Measurements from ENCODE around the gene PSMB7. TPM values are rescaled to one million over a fixed set of nuclear protein-coding genes. Genes with fewer than 3 reads are reported as not detected.

Gene PSMB7
- 447 and 507 TPM in 2 replicates for total RNA-seq (2014; rRNA removed; shearing (Covaris generic))

GRCh38 chr9:124415102-124415851 lies at the start of gene PSMB7:
Gene PSMB7 (minus strand): TSS chr9:124415442. CDS start chr9:124415425, 17 bp downstream.
- peak; percentile 95 for DNase-seq (ENCODE audit: low spot score)

- no peak for DNase-seq (ENCODE audit: low spot score)
Measured at GRCh38 chr9:124462739-124463138, 47.5 kb upstream of the PSMB7 start.

GRCh38 chr9:124458441-124458840 lies 43.2 kb upstream of the PSMB7 start:
- no peak for DNase-seq (ENCODE audit: low spot score)

GRCh38 chr9:124457887-124458431 lies 42.7 kb upstream of the PSMB7 start:
- DNase-seq (ENCODE audit: low spot score) = no peak

GRCh38 chr9:124457079-124457886 lies 42.0 kb upstream of the PSMB7 start:
- DNase-seq (ENCODE audit: low spot score) = no peak

GRCh38 chr9:124456341-124457078 lies 41.3 kb upstream of the PSMB7 start:
- no peak for DNase-seq (ENCODE audit: low spot score)

DNA sequence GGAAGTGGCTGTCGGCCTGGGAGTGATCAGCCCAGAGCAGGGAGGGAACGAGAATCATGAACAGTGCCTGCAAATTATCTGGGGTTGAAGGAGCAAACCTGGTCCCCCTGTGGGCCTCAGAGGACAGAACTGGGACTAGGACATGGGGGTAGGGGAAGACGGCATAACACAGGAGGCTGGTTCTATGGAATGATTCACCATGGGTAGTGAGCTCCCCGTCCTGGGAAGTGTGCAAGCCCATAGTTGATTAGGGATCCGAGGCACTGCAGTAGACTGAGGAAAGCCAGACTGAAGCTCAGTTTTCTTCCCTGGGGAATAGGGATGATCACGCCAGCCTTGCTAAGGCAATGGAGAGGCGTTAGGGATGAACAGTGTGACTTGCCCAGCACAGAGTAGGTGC lies 40.6 kb upstream of the PSMB7 start:
- DNase-seq (ENCODE audit: low spot score) = no peak

DNA sequence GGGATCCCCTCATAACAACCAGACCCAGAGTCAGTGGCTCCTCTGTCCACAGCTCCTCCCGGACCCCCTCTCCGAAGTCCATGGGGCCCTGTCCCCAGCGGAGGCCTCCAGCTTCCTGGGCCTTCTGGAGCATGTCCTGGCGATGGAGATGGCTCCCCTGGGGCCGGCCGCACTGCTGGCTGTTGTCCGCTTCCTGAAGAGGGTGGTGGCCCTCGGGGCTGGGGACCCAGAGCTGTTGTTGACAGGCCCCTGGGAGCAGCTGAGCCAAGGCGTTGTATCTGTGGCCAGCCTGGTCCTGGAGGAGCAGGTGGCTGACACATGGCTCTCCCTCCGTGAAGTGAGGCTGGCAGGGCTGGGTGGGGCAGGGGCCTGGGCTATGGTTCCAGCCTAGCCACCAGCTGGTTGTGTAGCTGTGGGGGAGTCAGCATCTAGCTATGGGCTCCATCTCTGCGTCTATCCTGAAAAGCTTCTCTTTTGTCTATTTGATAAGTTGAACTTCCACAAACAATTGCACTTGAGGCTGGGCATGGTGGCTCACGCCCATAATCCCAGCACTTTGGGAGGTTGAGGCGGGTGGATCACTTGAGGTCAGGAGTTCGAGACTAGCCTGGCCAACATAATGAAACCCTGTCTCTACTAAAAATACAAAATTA lies 39.7 kb upstream of the PSMB7 start:
- DNase-seq (ENCODE audit: low spot score) = no peak

- no peak for DNase-seq (ENCODE audit: low spot score)
Measured at GRCh38 chr9:124454296-124454695, 39.1 kb upstream of the PSMB7 start.

DNA sequence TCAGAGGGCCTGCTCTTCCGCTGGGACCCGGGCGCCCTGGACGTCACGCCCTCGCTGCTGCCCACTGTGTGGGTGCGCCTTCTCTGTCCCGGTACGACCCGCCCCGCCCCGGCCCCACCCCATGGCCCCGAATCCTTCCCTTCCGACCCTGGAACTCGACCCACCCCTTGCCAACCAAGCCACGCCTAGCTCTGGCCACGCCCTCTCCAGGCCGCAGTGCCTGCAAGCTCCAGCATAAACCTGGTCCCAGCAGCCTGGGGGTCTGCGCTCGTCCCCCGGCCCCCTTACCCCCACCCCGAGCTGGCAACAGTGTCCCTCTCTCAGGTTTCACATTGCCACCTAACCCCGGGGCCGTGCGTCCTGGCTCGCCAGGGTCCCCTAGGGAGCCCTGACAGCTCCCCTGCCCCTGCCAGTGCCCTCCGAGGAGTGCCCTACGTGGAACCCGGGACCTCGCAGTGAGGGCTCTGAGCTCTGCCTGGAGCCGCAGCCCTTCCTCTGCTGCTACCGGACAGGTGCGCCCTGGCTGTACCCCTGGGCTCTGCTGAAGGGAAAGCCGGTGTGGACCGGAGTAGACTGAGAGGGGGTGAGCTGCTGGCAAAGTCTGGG lies 38.4 kb upstream of the PSMB7 start:
- DNase-seq (ENCODE audit: low spot score) = no peak

GRCh38 chr9:124452841-124453585 lies 37.8 kb upstream of the PSMB7 start:
- no peak for DNase-seq (ENCODE audit: low spot score)

DNA sequence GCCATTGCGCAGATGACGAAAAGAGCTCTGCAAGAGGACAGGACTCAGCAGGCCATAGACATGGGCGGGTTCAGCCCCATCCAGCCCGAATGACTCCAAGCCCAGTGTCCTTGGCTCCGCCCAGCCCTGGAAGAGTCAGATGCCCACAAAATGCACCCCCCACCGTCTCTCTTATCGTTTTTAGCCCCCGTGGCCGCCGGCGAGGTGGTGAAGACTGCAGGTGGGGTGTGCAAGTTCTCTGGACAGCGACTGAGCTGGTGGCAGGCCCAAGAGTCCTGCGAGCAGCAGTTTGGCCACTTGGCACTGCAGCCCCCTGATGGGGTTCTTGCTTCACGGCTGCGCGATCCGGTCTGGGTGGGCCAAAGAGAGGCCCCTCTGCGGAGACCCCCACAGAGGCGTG lies 37.1 kb upstream of the PSMB7 start:
- DNase-seq (ENCODE audit: low spot score) = no peak

DNA sequence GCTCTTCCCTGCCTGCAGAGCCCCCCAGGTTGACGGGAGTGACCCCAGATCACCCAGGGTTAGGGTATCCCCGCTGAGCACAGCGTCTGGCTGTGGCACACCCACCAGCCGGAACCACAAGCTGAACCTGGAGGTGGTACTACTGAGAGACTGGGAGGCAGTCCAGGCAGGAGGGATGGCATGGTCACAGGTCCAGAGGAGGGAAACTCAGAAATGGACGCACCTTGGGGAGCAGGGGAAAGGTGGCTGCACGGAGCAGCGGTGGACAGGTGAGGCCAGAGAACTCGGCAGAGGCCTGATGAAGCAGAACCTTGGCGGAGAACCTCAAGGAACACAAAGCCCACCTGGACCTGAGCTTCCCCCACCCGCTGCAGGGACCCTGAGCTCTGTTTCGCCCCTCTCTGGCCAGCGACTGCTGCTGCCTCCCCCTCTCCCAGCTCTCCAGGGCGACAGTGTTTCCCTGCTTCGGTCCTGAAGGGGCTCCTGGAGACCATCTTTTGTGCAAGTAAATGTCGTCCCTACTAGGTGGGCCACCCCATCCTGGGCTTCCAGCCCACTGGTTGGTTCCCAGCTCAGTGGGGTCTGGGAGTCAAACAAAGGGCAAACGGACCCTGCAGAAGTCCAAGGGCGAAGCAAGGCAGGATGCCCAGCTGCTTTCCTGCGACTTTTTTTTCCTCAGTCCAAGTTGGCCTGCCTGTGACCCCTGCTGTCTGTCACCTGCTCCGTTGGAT lies 35.9 kb upstream of the PSMB7 start:
- DNase-seq (ENCODE audit: low spot score) = no peak

DNA sequence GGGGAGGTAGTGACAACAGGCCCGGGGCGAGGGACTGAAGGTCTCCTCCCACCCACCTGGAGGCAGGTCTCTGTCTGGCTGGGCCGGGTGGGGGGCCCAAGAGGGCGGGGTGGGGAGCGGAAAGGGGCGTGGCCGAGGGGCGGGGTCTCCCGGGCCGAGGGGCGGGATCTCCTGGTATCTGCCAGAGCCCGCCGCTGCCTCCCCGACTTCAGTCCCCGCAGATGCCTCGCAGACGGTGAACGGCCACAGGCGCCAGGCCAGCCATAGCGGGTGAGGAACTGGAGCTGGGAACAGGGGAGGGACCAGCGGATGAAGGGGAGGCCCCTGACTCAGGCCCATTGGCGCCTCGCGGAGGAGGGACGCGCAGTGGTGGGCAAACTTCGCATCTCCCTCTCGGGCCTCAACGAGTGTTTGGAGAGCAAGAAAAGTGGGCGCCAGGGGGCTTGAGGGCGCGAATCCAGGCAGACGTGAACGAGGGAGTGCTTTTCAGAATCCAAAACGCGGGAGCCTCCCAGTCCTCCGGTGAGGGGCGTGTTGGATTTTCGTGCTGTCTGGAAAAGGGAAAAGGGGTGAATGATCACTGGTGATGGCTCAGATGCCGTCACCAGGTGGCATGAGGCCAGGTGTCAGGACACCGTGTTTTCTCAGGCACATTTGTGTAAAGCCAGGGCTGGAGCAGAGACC lies 35.1 kb upstream of the PSMB7 start, which contains the start of gene ADGRD2:
TSS of gene ADGRD2 (plus strand) at position 211 of the 684 bp plus-strand sequence. CDS start 1,216 bp downstream, outside the sequence.
- DNase-seq (ENCODE audit: low spot score) = no peak

DNA sequence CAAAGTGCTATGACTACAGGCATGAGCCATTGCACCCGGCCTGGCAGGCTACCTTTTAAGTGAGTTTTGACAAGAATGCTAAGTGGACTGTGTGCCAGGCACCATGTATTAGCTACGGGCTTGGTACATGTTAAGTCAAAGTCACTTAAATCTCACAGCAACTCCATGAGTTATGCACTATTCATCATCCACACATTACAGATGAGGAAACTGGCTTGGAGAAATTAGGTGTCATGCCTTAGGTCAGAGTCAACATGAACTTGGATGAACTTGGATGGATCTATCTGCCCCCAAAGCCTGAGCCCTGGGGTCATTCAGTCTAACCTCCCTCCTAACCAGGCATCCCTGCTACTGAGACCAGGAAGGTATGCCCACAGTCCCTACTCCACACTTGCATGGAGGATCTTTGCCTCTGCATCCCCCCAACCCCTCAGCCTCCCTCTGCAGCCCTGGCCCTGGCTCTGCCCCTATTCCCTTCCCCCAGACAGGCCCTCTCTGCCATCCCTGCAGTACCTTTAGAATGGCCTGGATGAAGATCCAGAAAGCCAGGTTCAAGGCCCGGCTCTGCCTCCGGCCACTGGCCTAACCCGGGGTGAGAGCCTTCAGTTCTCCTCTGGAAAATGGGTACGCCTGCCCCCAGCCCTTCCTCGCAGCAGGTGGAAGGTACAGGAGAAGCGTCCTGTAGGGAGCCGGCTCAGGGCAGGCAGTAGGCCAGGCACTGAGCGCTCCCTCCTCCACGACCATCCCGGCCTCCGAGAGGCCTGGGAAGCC lies 34.3 kb upstream of the PSMB7 start:
- no peak for DNase-seq (ENCODE audit: low spot score)

GRCh38 chr9:124448019-124448418 lies 32.8 kb upstream of the PSMB7 start:
- no peak for DNase-seq (ENCODE audit: low spot score)

DNA sequence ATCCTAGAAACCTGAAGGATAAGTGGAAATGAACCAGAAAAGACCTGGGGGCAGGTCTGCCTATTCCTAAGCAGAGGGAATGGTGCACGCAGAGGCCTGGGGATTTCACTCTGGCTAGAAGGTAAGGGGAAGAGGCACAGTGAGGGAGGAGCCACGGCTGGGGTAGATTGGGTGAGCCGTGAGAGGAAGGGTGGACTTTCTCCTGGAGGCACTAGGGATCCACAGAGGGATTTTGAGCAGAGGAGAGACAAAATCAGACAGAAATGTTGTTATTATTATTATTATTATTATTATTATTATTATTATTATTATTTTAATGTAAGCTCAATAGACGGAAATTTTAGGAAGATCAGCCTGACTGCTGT lies 32.0 kb upstream of the PSMB7 start:
- DNase-seq (ENCODE audit: low spot score) = no peak

- no peak for DNase-seq (ENCODE audit: low spot score)
Measured at GRCh38 chr9:124444166-124444565, 28.9 kb upstream of the PSMB7 start.
